Coronary artery (tissue), 2 donors: ENCODE results near the gene HINFP.
"Not testable (repeated sequence)": the region's sequence is repeated elsewhere in the genome, so short reads cannot be mapped to it uniquely, and the experiment has no call there.

Source experiments
- DNase-seq: peaks from one replicate; pipeline ENCODE4 v3.0.0-alpha.2; 2017; ENCODE audit warnings: low spot score
- H3K27ac ChIP-seq, 2 donors: fragments of 200-600 bp; sonication (generic); one replicate each; pipeline ENCODE4 v1.5.1; 2016 to 2019
- H3K4me3 ChIP-seq: fragments of 200-600 bp; sonication (generic); 2 replicates; pipeline ENCODE4 v1.5.1; 2016; ENCODE audit warnings: mild to moderate bottlenecking, moderate library complexity
- CTCF ChIP-seq: fragments of 200-600 bp; sonication (generic); IDR thresholded peaks from one replicate; pipeline ENCODE4 v1.5.1; 2019; ENCODE audit warnings: antibody characterized with exemption

HINFP gene

GRCh38 chr11:119118946-119119345 is 2.4 kb upstream of the HINFP start:
- H3K27ac ChIP-seq = no peak overlapping the region
- TF ChIP-seq CTCF = no peak
- no peak overlapping the region for H3K4me3 ChIP-seq
- no peak for DNase-seq

GRCh38 chr11:119120639-119121007 is 757 bp upstream of the HINFP start:
- no peak for DNase-seq
- H3K4me3 ChIP-seq = peak overlapping the region; percentile 81
- peak overlapping the region; percentile 78 to 85 for H3K27ac ChIP-seq
- no peak for TF ChIP-seq CTCF

- peak overlapping the region; percentile 78 to 86 for H3K27ac ChIP-seq
- DNase-seq = no peak
- H3K4me3 ChIP-seq = peak overlapping the region; percentile 81
- no peak for TF ChIP-seq CTCF
Measured at GRCh38 chr11:119121811-119122124, 388 bp downstream of the HINFP start.

- H3K4me3 ChIP-seq = no peak overlapping the region
- no peak overlapping the region for H3K27ac ChIP-seq
- DNase-seq = no peak
- no peak for TF ChIP-seq CTCF
Measured at GRCh38 chr11:119125821-119126220, 4.4 kb downstream of the HINFP start.

GRCh38 chr11:119126675-119127268 is 5.4 kb downstream of the HINFP start:
- no peak for DNase-seq
- no peak for TF ChIP-seq CTCF
- Histone ChIP-seq H3K4me3 (no peak overlapping the region), H3K27ac (no peak overlapping the region)

- no peak for TF ChIP-seq CTCF
- H3K4me3 ChIP-seq = no peak overlapping the region
- H3K27ac ChIP-seq = no peak overlapping the region
- no peak for DNase-seq
Measured at GRCh38 chr11:119130662-119131061, 9.3 kb downstream of the HINFP start.

GRCh38 chr11:119134389-119134978 is 13.1 kb downstream of the HINFP start:
- DNase-seq = no peak
- TF ChIP-seq CTCF = peak; percentile 32
- no peak overlapping the region for H3K27ac ChIP-seq
- no peak overlapping the region for H3K4me3 ChIP-seq

- H3K4me3 ChIP-seq, H3K27ac ChIP-seq, DNase-seq: not testable (repeated sequence)
Measured at GRCh38 chr11:119139276-119139675, 17.9 kb downstream of the HINFP start.
